HEK293T (cell line): ENCODE measurements around the gene MYBPC3.

ENCODE experiments used
- CTCF ChIA-PET: fragments of 350-600 bp; formaldehyde crosslinking; extraction: SDS; loops from one replicate; lab custom pipeline; 2021; ENCODE audit warnings: antibody characterized with exemption, inconsistent platforms; lab: Yijun Ruan, JAX
- POLR2A ChIA-PET: fragments of 350-600 bp; formaldehyde crosslinking; extraction: SDS; loops from one replicate; lab custom pipeline; 2020; ENCODE audit warnings: antibody characterized with exemption, inconsistent platforms; lab: Yijun Ruan, JAX
- DNase-seq: peaks from one replicate; pipeline ENCODE4 v3.0.0; 2012; ENCODE audit warnings: mixed read lengths; ENCODE audit errors: extremely low spot score
- ARNT ChIP-seq: fragments of 450-650 bp; IDR thresholded peaks from 2 replicates; pipeline ENCODE4 v1.6.1; 2017; ENCODE audit warnings: mild to moderate bottlenecking
- BHLHE40 ChIP-seq: fragments of 450-650 bp; IDR thresholded peaks from 2 replicates; pipeline ENCODE4 v1.6.1; 2016; ENCODE audit warnings: mild to moderate bottlenecking, moderate library complexity, borderline replicate concordance
- CTBP1 ChIP-seq: fragments of 450-650 bp; IDR thresholded peaks from 2 replicates; pipeline ENCODE4 v1.6.1; 2016; ENCODE audit warnings: borderline replicate concordance
- ELF4 ChIP-seq: fragments of 450-650 bp; IDR thresholded peaks from 2 replicates; pipeline ENCODE4 v1.6.1; 2017; ENCODE audit warnings: antibody characterized with exemption
- FOXA1 ChIP-seq: fragments of 450-650 bp; IDR thresholded peaks from 2 replicates; pipeline ENCODE4 v1.6.1; 2016; ENCODE audit warnings: mild to moderate bottlenecking
- FOXK2 ChIP-seq: fragments of 450-650 bp; IDR thresholded peaks from 2 replicates; pipeline ENCODE4 v1.6.1; 2016; ENCODE audit warnings: mild to moderate bottlenecking
- FOXM1 ChIP-seq: fragments of 450-650 bp; IDR thresholded peaks from 2 replicates; pipeline ENCODE4 v1.6.1; 2017; ENCODE audit warnings: mild to moderate bottlenecking, borderline replicate concordance
- HDGF ChIP-seq: fragments of 450-650 bp; IDR thresholded peaks from 2 replicates; pipeline ENCODE4 v1.6.1; 2017; ENCODE audit warnings: antibody characterized with exemption, borderline replicate concordance
- L3MBTL2 ChIP-seq: fragments of 450-650 bp; conservative IDR thresholded peaks from 2 replicates; pipeline ENCODE4 v1.6.1; 2016; ENCODE audit warnings: mild to moderate bottlenecking
- LEF1 ChIP-seq: fragments of 450-650 bp; IDR thresholded peaks from 2 replicates; pipeline ENCODE4 v1.6.1; 2017; ENCODE audit warnings: mild to moderate bottlenecking, borderline replicate concordance
- NFRKB ChIP-seq: fragments of 450-650 bp; IDR thresholded peaks from 2 replicates; pipeline ENCODE4 v1.6.1; 2016; ENCODE audit warnings: mild to moderate bottlenecking, moderate library complexity
- SP1 ChIP-seq: fragments of 450-650 bp; IDR thresholded peaks from 2 replicates; pipeline ENCODE4 v1.6.1; 2017
- SUZ12 ChIP-seq: fragments of 450-650 bp; IDR thresholded peaks from 2 replicates; pipeline ENCODE4 v1.6.1; 2016; ENCODE audit warnings: mild to moderate bottlenecking
- TARDBP ChIP-seq: fragments of 450-650 bp; IDR thresholded peaks from 2 replicates; pipeline ENCODE4 v1.6.1; 2016
- ZNF384 ChIP-seq: fragments of 450-650 bp; IDR thresholded peaks from 2 replicates; pipeline ENCODE4 v1.6.1; 2016
- TF ChIP-seq, protein P1 (sequence below): fragments of 450-650 bp; IDR thresholded peaks from 2 replicates; pipeline ENCODE4 v1.6.1; 2016

The MYBPC3 gene

DNA sequence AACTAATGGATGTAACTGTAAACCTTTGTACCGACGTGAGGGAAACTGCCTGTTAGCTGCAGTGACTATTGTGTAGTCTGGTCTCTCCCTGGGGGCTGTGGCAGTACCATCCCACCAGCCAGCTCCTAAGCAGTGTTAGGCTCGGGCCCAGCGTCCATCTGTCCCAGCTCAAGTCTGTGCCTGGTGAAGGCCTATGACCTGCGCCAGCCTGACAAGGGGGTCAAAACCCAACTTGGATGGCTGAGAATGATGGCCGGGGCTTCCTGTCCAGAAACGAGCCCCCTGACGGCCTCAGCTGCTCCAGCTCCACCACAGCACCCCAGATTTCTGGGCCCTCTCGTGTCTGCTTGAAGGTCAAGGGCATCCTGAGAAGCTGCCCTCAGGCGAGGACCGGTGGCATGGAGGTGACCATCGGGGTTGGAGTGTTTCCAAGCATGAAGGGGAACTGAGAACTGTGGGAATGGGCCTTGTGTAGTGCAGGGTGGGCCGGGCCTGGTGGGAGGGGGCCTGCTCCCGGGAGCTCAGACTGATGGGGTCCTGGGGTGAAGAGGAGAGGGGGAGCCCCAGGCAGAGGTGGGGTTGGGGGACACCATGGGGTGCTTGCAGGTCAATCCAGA is 40.2 kb upstream of the MYBPC3 start:
- ChIA-PET CTCF (interaction anchor here (0.8 to 1.1 kb wide), 2 partner anchors 18 to 59 kb away, joined by 3 to 8 read pairs; no protein-coding TSS in a partner anchor), POLR2A (interaction anchor here (1.4 to 1.6 kb wide), 2 partner anchors 10 to 15 kb away, joined by 4 to 6 read pairs; partner anchors contain the start of gene SLC39A13)
- no peak for DNase-seq
- TF ChIP-seq CTBP1 (no peak), ARNT (no peak), L3MBTL2 (no peak), ZNF384 (no peak), FOXK2 (no peak), TARDBP (no peak), SUZ12 (no peak), HDGF (no peak), FOXM1 (no peak), ELF4 (no peak), NFRKB (no peak), LEF1 (no peak), BHLHE40 (no peak), SP1 (no peak), FOXA1 (no peak)
- TF ChIP-seq, protein P1, sequence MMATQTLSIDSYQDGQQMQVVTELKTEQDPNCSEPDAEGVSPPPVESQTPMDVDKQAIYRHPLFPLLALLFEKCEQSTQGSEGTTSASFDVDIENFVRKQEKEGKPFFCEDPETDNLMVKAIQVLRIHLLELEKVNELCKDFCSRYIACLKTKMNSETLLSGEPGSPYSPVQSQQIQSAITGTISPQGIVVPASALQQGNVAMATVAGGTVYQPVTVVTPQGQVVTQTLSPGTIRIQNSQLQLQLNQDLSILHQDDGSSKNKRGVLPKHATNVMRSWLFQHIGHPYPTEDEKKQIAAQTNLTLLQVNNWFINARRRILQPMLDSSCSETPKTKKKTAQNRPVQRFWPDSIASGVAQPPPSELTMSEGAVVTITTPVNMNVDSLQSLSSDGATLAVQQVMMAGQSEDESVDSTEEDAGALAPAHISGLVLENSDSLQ = no peak

DNA sequence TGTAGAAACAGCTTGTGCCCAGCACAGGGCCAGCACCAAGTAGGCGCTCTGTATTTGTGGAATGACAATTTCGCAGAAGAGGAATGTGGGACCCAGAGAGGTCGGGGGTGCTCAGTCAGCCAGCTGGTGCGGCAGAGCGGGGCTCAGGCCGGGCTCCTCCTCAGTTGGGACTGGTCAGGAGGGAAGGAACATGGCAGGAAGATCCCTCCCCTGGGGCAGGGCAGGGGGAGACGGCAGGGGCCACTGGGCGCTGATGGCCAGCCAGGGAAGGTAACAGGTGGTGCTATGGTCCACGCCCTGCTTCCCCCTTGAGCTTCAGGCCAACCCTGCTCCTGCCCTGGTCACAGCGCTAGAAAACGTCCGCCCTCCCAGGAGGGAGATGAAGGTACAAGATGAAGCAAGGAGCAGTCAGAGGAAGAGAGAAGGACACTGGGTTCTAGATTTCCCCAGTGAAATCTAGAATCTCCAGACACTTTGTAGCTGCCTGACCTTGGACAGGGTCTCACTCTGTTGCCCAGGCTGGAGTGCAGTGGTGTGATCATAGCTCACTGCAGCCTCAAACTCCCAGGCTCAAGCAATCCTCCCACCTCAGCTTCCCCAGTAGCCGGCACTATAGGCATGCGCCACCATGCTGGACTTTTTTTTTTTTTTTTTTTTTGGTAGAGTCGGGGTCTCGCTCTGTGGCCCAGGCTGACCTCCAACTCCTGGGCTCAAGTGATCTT is 39.4 kb upstream of the MYBPC3 start:
- ChIA-PET POLR2A (interaction anchor here (1.4 to 1.6 kb wide), 2 partner anchors 16 to 35 kb away, joined by 3 to 6 read pairs; partner anchors contain the start of gene SLC39A13), CTCF (interaction anchor here (0.6 to 0.8 kb wide), 2 partner anchors 17 to 60 kb away, joined by 3 read pairs; no protein-coding TSS in a partner anchor)
- TF ChIP-seq LEF1 (no peak), FOXA1 (no peak), SUZ12 (no peak), FOXM1 (no peak), CTBP1 (no peak), HDGF (no peak), FOXK2 (no peak), BHLHE40 (no peak), L3MBTL2 (no peak), NFRKB (no peak), SP1 (no peak)
- TF ChIP-seq, protein P1 = no peak

DNA sequence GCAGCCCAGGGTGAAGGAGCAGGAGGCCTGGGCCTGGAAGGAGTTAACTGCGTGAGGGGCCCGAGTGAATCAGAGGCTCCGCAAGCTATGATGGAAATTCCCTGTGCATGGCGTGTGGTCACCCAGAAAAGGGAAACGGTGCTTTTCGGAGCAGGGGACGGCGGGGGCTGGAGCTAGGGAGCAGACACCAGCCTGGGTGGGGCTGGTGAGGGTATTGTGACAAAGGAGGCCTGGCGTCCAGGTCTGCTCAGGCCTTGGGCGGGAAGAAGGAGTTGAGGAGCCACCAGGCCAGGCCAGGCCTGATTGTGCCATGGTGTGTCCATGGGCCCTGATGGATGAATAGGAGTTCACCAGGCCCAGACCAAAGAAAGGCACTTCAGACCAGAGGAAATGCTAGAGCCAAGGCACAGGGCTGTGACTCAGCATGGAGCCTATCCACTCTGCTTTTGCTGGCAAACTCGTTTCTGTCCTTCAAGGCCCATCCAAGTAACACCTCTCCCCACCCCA is 38.6 kb upstream of the MYBPC3 start:
- no peak for TF ChIP-seq SP1
- TF ChIP-seq, protein P1 = no peak
- no peak for TF ChIP-seq ZNF384
- TF ChIP-seq L3MBTL2 = no peak
- no peak for TF ChIP-seq ELF4
- no peak for TF ChIP-seq FOXK2
- no peak for TF ChIP-seq CTBP1
- no peak for TF ChIP-seq TARDBP
- no peak for TF ChIP-seq SUZ12
- TF ChIP-seq NFRKB = no peak
- no peak for TF ChIP-seq FOXM1
- TF ChIP-seq HDGF = no peak
- CTCF ChIA-PET = no interaction called here
- no peak for DNase-seq
- POLR2A ChIA-PET = interaction anchor here (1.4 to 2.2 kb wide), 3 partner anchors 9 to 36 kb away, joined by 3 to 6 read pairs (median 5); partner anchors contain the start of gene SLC39A13

More for the DNA sequence above, 39.4 kb upstream of the MYBPC3 start:
- DNase-seq = no peak

DNA sequence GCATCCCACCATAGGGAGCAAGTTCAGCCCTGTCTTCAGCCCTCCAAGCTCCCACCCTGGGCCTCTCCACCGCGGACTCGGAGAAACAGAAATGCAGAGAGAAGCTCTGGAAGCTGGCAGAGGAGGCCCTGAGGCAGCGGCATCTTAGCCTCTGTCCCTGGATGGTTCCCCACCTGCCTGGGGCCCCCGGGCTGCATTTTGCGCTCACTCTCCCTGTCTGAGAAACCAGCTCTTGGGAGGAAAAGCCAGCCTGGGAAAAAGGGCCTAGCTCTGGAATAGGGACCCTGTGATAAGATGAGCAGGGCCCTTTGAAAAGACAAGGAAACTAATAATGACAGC is 37.9 kb upstream of the MYBPC3 start:
- POLR2A ChIA-PET = interaction anchor here (2.2 kb wide), 1 partner anchor 10 kb away, joined by 5 read pairs; no protein-coding TSS in a partner anchor
- TF ChIP-seq NFRKB (no peak), BHLHE40 (no peak), SUZ12 (no peak)
- DNase-seq = no peak
- CTCF ChIA-PET = interaction anchor here (0.8 kb wide), 1 partner anchor 16 kb away, joined by 3 read pairs; no protein-coding TSS in a partner anchor

DNA sequence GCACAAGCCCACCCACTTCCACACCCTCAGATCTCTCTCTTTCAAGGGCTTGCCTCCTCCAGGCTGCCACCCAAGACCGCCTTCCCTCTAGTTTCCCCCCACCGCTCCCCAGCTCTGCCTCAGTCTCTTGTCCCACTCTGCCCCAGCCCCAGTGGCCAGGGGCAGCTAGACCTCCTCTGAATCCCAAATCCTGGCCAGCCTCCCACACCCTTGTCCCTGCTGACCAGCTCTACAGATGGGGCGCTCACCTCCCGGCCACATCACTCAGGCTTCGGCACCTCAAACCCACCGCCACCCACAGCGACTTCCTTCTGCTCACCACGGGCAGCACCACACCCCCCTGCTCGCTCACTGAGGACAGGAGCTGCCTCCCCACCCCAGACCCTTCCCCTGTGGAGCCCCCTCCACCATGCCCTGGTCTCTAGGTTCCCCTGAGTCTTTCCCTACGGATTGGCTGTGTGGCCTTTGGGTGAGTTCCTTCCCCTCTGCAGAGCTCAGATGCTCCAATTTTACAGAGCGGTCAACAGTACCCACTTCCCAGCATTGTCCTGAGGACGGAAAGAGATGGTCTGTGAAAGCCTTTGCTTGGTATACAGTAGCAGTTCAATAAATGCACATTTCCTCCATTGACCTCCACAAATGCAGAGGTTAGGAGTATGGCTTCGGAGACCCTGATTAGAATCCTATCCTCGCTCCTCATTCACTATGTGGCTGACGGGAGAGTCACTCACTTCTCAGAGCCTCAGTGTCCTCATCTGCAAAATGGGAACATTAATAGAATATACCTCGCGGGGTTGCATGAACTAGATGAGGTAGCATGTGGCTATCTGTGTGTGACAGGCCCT is 37.3 kb upstream of the MYBPC3 start:
- TF ChIP-seq FOXM1 (no peak), HDGF (no peak), BHLHE40 (no peak), LEF1 (no peak), NFRKB (no peak), ARNT (no peak), L3MBTL2 (no peak), FOXK2 (no peak), SP1 (no peak), FOXA1 (no peak), CTBP1 (no peak), ELF4 (no peak), SUZ12 (no peak), ZNF384 (no peak), TARDBP (no peak)
- TF ChIP-seq, protein P1 = no peak
- ChIA-PET POLR2A (interaction anchor here (2.2 kb wide), 1 partner anchor 10 kb away, joined by 5 read pairs; no protein-coding TSS in a partner anchor), CTCF (interaction anchor here (0.8 kb wide), 1 partner anchor 15 kb away, joined by 3 read pairs; no protein-coding TSS in a partner anchor)
- DNase-seq = no peak
